Endodermal cell (in vitro differentiated cells): ENCODE results near the gene GTF3C1. TPM values are rescaled to one million over a fixed set of nuclear protein-coding genes. Genes with fewer than 3 reads are reported as not detected.

Experiments used
- DNase-seq: peaks from one replicate; pipeline ENCODE4 v3.0.0-alpha.2; 2017
- H3K27ac ChIP-seq: 2 replicates; pipeline ENCODE4 v1.5.1; 2013; ENCODE audit warnings: mild to moderate bottlenecking, low read depth, low read length, moderate library complexity
- H3K27me3 ChIP-seq: 2 replicates; pipeline ENCODE4 v1.6.1; 2013; ENCODE audit warnings: mild to moderate bottlenecking, low read length, moderate library complexity; ENCODE audit not compliant: insufficient read depth, control insufficient read depth, poor library complexity, severe bottlenecking
- H3K36me3 ChIP-seq: 2 replicates; pipeline ENCODE4 v1.7.0; 2013; ENCODE audit warnings: mild to moderate bottlenecking, low read length, moderate library complexity; ENCODE audit not compliant: control insufficient read depth, insufficient read depth
- H3K4me1 ChIP-seq: one replicate; pipeline ENCODE4 v1.7.0; 2013; ENCODE audit warnings: low read length; ENCODE audit not compliant: control insufficient read depth, insufficient read depth
- H3K4me3 ChIP-seq: 2 replicates; pipeline ENCODE4 v1.5.1; 2013; ENCODE audit warnings: mild to moderate bottlenecking, low read length, moderate library complexity
- H3K9ac ChIP-seq: 2 replicates; pipeline ENCODE4 v1.6.1; 2013; ENCODE audit warnings: mild to moderate bottlenecking, low read length, moderate library complexity; ENCODE audit not compliant: poor library complexity, severe bottlenecking; ENCODE audit errors: extremely low read depth
- H3K9me3 ChIP-seq: 2 replicates; pipeline ENCODE4 v1.6.1; 2013; ENCODE audit warnings: mild to moderate bottlenecking, low read length, moderate library complexity; ENCODE audit not compliant: control insufficient read depth
- H3K27ac Mint-ChIP-seq: 2 replicates; pipeline ENCODE4 v1.8.0; 2020; ENCODE audit warnings: mixed read lengths
- H3K27me3 Mint-ChIP-seq: 2 replicates; pipeline ENCODE4 v1.8.0; 2021; ENCODE audit warnings: mild to moderate bottlenecking, mixed read lengths; ENCODE audit not compliant: insufficient read depth
- H3K36me3 Mint-ChIP-seq: 2 replicates; pipeline ENCODE4 v1.8.0; 2020; ENCODE audit warnings: low read depth, mixed read lengths
- H3K4me1 Mint-ChIP-seq: 2 replicates; pipeline ENCODE4 v1.8.0; 2020; ENCODE audit warnings: mixed read lengths
- H3K4me3 Mint-ChIP-seq: 2 replicates; pipeline ENCODE4 v1.8.0; 2020; ENCODE audit warnings: mild to moderate bottlenecking, moderate library complexity, mixed read lengths
- H3K9me3 Mint-ChIP-seq: 2 replicates; pipeline ENCODE4 v1.8.0; 2020; ENCODE audit warnings: mild to moderate bottlenecking, mixed read lengths
- CTCF ChIP-seq: fragments of 200-600 bp; sonication (generic); conservative IDR thresholded peaks from 2 replicates; pipeline ENCODE4 v1.5.0; 2021; ENCODE audit warnings: antibody characterized with exemption, mild to moderate bottlenecking
- WGBS, 2 experiments: methylation state at CpG; one replicate each; pipeline versions ENCODE4 v1.1.5 to v1.1.7; 2013; ENCODE audit warnings: missing lambda C conversion rate in 2 of 2, mixed read lengths in 1 of 2; ENCODE audit not compliant: insufficient coverage in 1 of 2, insufficient read length in 1 of 2; 5-methylcytosine and 5-hydroxymethylcytosine counted together
- total RNA-seq, 2 donors: library from RNA; stranded (reverse); fragmentation: NEBNext Ultra II Directional in 1 of 2; extraction: Animal tissue kit (Norgen Biotek cat#: 25700) in 1 of 2; gene quantifications; 2 replicates in 1 of 2; 3 replicates in 1 of 2; pipeline ENCODE4 v1.2.1, GENCODE V29; 2021

GTF3C1 gene
- total RNA-seq, 2 donors from 2014 or later, result 138 TPM

- peak overlapping the region; percentile 14 for H3K27ac Mint-ChIP-seq
- no peak overlapping the region for H3K4me3 Mint-ChIP-seq
Observed at GRCh38 chr16:27520982-27521673, 28.6 kb downstream of the GTF3C1 start.

GRCh38 chr16:27518226-27518625, 31.5 kb downstream of the GTF3C1 start:
- H3K36me3 Mint-ChIP-seq, result peaks cover 62% of the 10 kb centered on the region

More at GRCh38 chr16:27520982-27521673, 28.6 kb downstream of the GTF3C1 start:
- H3K36me3 ChIP-seq, result peaks cover 85% of the 10 kb centered on the region
- H3K4me1 Mint-ChIP-seq, result peaks cover 27% of the 10 kb centered on the region
- H3K9ac ChIP-seq, result no peak overlapping the region
- no peaks in the 10 kb centered on the region for H3K27me3 ChIP-seq
- no peak overlapping the region for H3K4me3 ChIP-seq
- H3K27ac ChIP-seq, result no peak overlapping the region
- H3K36me3 Mint-ChIP-seq, result peaks cover 62% of the 10 kb centered on the region
- H3K9me3 Mint-ChIP-seq, result no peaks in the 10 kb centered on the region
- H3K27me3 Mint-ChIP-seq, result no peaks in the 10 kb centered on the region
- no peaks in the 10 kb centered on the region for H3K9me3 ChIP-seq
- TF ChIP-seq CTCF, result no peak
- WGBS, 2 experiments, result 90 to 94% methylated on average over 15 to 16 of the region's 16 CpGs
- H3K4me1 ChIP-seq, result no peaks in the 10 kb centered on the region
- DNase-seq, result peak; percentile 53

GRCh38 chr16:27517664-27518063, 32.0 kb downstream of the GTF3C1 start:
- H3K27me3 Mint-ChIP-seq, result no peaks in the 10 kb centered on the region
- no peak overlapping the region for H3K9ac ChIP-seq
- H3K9me3 ChIP-seq, result no peaks in the 10 kb centered on the region
- H3K27me3 ChIP-seq, result no peaks in the 10 kb centered on the region
- H3K36me3 ChIP-seq, result peaks cover 84% of the 10 kb centered on the region
- no peaks in the 10 kb centered on the region for H3K4me1 ChIP-seq
- 96 to 99% methylated on average over 7 of the region's 7 CpGs for WGBS, 2 experiments
- no peak overlapping the region for H3K4me3 Mint-ChIP-seq
- H3K36me3 Mint-ChIP-seq, result peaks cover 63% of the 10 kb centered on the region
- H3K4me1 Mint-ChIP-seq, result peaks cover 14% of the 10 kb centered on the region
- no peak overlapping the region for H3K27ac ChIP-seq
- no peak for TF ChIP-seq CTCF
- H3K4me3 ChIP-seq, result no peak overlapping the region
- DNase-seq, result no peak
- no peaks in the 10 kb centered on the region for H3K9me3 Mint-ChIP-seq
- H3K27ac Mint-ChIP-seq, result no peak overlapping the region

More at GRCh38 chr16:27518226-27518625, 31.5 kb downstream of the GTF3C1 start:
- Histone ChIP-seq H3K4me1 (no peaks in the 10 kb centered on the region), H3K9me3 (no peaks in the 10 kb centered on the region), H3K36me3 (peaks cover 84% of the 10 kb centered on the region), H3K27ac (no peak overlapping the region), H3K9ac (no peak overlapping the region), H3K4me3 (no peak overlapping the region), H3K27me3 (no peaks in the 10 kb centered on the region)
- no peak for DNase-seq
- Mint-ChIP-seq H3K4me1 (peaks cover 17% of the 10 kb centered on the region), H3K9me3 (no peaks in the 10 kb centered on the region), H3K27ac (peak overlapping the region; percentile 52), H3K4me3 (no peak overlapping the region), H3K27me3 (no peaks in the 10 kb centered on the region)
- 94 to 97% methylated on average over 3 to 4 of the region's 4 CpGs for WGBS, 2 experiments
- no peak for TF ChIP-seq CTCF
